NOMO-1 treated with dmso at 0.1 percent for 144 hours (cell line): ENCODE data around the gene GNAQ.

Source experiments
- DNase-seq: peaks from one replicate; lab custom pipeline; 2025; ENCODE audit not compliant: unreplicated experiment; lab: John Stamatoyannopoulos, UW

The GNAQ gene

GRCh38 chr9:77910194-77910621, 121.4 kb downstream of the GNAQ start:
- no peak for DNase-seq

GRCh38 chr9:77909306-77909705, 122.3 kb downstream of the GNAQ start:
- no peak for DNase-seq

DNA sequence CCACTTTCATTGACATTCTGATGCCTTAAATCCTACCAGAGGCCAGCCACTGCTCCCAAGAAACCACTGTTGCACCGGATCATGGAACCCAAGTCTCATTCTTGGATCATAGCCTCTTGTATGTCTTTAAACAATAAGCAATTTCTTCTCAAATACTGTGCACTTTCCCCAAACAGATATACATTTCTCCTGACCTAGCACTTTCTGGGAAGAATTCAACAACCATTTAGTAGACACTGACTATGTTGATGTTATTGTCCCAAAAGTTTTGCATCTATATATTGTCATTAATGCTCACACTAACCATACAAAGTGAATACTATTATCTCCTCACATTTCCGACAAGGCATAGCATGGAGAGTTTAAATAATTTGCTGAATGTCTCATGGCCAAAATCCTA, 123.3 kb downstream of the GNAQ start:
- no peak for DNase-seq

DNA sequence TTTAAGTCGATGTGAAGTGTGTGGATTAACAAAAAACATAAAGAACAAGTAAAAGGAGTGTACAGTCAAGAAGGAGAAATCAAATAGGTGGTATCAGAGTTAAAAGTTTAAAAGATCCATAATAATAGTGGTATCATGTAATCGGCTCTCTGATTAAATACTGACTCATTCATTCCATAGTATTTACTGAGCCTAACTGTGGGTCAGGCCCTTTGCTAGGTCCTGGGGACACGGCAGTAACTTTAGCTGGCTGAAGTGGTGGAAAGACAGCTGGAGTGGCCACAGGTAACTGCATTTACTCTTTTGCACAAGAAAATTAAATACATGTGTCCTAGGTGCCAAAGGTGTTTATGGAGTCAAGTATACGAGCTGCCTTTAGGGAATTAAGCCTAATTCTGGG, 124.0 kb downstream of the GNAQ start:
- no peak for DNase-seq

GRCh38 chr9:77906991-77907390, 124.6 kb downstream of the GNAQ start:
- no peak for DNase-seq

DNA sequence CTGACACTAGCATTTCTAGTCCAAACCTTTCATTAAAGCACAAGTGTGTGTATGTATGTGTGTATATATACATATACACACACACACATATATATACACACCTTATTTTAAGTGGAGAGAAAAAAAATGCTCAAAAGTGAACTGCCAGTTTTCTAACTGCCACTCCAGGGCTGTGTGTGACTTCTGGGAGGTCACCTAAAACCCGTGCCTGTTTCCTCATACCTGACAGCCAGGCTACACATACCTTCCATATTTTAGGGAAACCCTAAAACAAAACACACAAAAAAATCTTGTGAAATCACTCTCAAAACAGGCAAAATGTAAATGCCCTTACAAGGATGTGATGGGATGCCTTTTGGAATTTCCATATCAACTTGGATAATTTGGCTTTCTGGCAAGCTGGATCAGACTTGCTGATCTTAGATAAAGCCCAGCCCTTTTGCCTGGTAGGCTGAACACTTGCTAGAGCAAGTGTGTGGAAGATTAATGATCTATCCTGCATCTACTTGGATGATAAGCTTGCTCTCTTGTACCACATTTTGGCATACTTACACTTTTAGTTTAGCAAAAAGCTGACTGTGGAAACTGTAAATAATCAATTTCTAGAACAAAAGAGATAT, 127.8 kb downstream of the GNAQ start:
- no peak for DNase-seq

DNA sequence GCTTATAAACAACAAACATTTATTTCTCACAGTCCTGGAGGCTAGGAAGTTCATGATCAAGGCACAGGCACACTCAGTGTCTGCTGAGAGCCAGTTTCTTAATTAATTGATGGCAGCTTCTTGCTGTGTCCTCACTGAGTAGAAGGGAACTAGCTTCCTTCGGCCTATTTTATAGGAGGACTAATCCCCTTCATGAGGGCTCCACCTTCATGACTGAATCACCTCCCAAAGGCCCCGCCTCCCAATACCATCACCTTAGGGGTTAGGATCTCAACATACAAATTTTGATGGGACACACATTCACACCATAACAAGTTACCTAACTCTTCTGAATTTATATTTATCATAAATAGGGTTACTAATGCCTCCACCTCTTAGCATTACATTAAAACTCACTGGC, 129.8 kb downstream of the GNAQ start:
- DNase-seq: no peak

GRCh38 chr9:77901018-77901417, 130.6 kb downstream of the GNAQ start:
- no peak for DNase-seq

GRCh38 chr9:77899679-77900354, 131.8 kb downstream of the GNAQ start:
- no peak for DNase-seq

- no peak for DNase-seq
Observed at GRCh38 chr9:77898864-77899263, 132.7 kb downstream of the GNAQ start.

GRCh38 chr9:77896938-77897667, 134.5 kb downstream of the GNAQ start:
- DNase-seq: no peak

DNA sequence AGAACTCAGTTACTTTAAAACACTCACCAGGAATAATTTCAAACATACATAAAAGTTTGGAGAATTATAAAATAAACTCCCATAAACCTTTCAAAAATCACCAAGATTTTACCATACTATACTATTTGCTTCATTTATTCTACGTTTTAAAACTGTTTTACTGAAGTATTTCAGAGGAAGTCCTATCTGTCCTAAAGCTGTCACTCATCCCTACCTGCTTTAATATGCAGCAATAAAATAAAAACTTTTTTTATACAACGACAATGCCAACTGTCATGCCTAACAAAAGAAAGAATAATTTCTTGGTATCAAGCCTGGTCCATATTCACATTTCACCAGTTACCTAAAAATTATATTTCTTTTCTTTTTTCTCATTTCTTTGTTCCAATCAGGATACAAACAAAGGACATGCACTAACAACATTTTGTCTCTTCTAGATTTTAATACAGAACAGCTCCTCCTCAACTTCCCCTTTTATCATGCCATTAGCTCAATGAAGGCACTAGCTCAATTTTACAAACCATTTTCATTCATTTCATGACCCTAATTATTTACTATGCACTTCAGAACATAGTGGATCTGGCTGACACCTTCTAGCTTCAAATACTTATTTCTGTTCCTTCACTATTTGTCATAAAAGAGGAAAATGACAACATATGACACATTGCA, 135.2 kb downstream of the GNAQ start:
- DNase-seq: no peak

DNA sequence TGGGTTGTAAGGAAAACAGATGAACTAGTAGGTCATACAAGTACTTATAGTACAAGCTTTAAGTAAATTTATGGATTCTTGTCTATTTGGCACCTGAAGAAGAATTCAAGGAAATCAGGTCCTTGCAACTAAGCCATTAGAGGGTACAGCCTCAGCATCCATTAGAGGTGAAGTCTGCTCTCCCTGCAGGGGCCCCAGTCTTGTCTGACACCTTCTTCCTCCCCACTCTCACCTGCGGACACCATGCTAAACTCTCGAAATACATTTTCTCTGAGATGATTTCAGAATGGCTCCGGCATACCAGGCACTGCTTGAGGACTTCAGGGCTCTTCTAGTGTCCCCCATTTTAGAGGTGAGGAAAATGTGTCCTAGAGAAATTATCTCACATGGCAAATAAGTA, 137.9 kb downstream of the GNAQ start:
- DNase-seq: no peak

GRCh38 chr9:77892955-77893514, 138.6 kb downstream of the GNAQ start:
- DNase-seq: no peak

- no peak for DNase-seq
Observed at GRCh38 chr9:77892171-77892570, 139.4 kb downstream of the GNAQ start.

GRCh38 chr9:77891128-77891800, 140.3 kb downstream of the GNAQ start:
- DNase-seq: no peak

DNA sequence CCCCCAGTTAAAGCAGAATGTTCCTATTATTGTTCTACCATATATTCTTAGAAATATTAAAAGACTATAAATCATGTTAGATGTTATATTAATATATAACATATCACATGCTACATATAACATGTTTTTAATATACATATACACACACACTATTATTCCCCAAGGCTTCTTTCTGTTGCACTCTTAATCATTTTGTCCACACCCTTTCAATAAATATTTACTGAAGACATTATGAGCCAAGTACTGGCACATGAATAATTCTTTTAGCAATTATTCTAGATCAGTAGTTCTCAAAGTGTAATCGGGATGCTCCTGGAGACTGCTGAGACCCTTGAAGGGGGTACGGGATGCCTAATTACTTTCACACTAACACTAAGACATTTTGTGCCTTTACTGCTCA, 143.9 kb downstream of the GNAQ start:
- no peak for DNase-seq

- no peak for DNase-seq
Observed at GRCh38 chr9:77885104-77885672, 146.4 kb downstream of the GNAQ start.

- DNase-seq: no peak
Observed at GRCh38 chr9:77883846-77884771, 147.5 kb downstream of the GNAQ start.
